ENCODE measurements around the gene SLC46A2. TPM values are rescaled to one million over a fixed set of nuclear protein-coding genes. Genes with fewer than 3 reads are reported as not detected.

SLC46A2 gene
- total and polyA plus RNA-seq, 5 donors from 2014 or later: 0.11 TPM; not detected in 4

DNA sequence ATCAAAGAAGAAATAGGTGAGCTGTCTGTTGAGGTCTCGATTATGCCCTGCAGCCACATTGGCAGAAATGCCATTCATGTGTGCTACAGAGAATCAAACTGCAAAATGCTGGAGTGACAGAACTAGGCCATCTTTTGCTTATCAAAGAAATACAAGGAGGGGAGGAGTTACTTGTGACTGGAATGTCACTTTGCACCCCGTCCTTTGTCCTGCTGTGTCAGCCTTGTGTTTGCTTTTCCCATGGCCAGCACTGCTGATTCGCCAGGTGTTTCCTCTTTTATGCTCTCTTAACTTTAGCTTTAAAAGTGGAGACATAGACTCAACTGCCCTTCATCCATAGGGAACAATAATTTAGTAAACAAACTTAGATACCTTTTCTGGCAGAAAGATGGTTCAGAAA, 54.3 kb downstream of the SLC46A2 start:
- no peak overlapping the region for H3K27ac ChIP-seq (ENCODE audit: insufficient read depth, low read length, poor library complexity, severe bottlenecking)
- no peak for ATAC-seq (ENCODE audit: low read depth in 2 of 2)
- no peak overlapping the region for H3K4me3 Mint-ChIP-seq
- H3K36me3 Mint-ChIP-seq: peaks cover 56% of the 10 kb centered on the region
- no peaks in the 10 kb centered on the region for H3K9me3 Mint-ChIP-seq
- no peak overlapping the region for H3K4me3 ChIP-seq (ENCODE audit: low read depth, low read length)
- no peaks in the 10 kb centered on the region for H3K27me3 ChIP-seq (ENCODE audit: control insufficient read depth, insufficient read depth, low read length)
- H3K27ac Mint-ChIP-seq: no peak overlapping the region
- no peaks in the 10 kb centered on the region for H3K9me3 ChIP-seq (ENCODE audit: control insufficient read depth in 2 of 2, low read length in 2 of 2)
- DNase-seq: no peak
- H3K36me3 ChIP-seq (ENCODE audit: control insufficient read depth, insufficient read depth, low read length): peaks cover 32% of the 10 kb centered on the region
- peaks cover 0 to 3% (median under 1%) of the 10 kb centered on the region in 4 donors for H3K4me1 Mint-ChIP-seq
- no peaks in the 10 kb centered on the region for H3K27me3 Mint-ChIP-seq
- no peaks in the 10 kb centered on the region for H3K4me1 ChIP-seq (ENCODE audit: control insufficient read depth, insufficient read depth, low read length, poor library complexity, severe bottlenecking)

DNA sequence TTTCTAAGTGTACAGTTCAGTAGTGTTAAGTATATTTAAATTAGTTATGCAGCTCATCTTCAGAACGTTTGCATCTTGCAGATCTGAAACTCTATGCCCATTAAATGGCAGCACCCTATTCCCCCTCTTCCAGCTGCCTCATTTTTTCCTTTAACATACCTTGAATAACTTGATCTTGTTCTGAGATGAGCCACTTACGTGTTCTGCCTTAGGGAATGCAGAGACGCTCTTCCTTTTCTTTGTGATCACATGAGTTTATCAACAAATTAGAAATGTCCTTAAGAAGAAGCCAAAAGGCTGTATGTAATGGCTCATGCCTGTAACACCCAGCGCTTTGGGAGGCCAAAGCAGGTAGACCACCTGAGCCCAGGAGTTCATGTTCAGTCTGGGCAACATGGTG, 57.6 kb downstream of the SLC46A2 start:
- H3K9me3 ChIP-seq (ENCODE audit: control insufficient read depth in 2 of 2, low read length in 2 of 2): no peaks in the 10 kb centered on the region
- Mint-ChIP-seq H3K4me1 (peaks cover 7 to 15% (median 14%) of the 10 kb centered on the region in 4 donors), H3K4me3 (no peak overlapping the region), H3K27ac (peak overlapping the region in 1 of 3 donors; percentile 12), H3K36me3 (peaks cover 46% of the 10 kb centered on the region), H3K9me3 (no peaks in the 10 kb centered on the region), H3K27me3 (no peaks in the 10 kb centered on the region)
- H3K4me1 ChIP-seq (ENCODE audit: control insufficient read depth, insufficient read depth, low read length, poor library complexity, severe bottlenecking): peaks cover 2% of the 10 kb centered on the region
- peaks cover 19% of the 10 kb centered on the region for H3K36me3 ChIP-seq (ENCODE audit: control insufficient read depth, insufficient read depth, low read length)
- H3K27me3 ChIP-seq (ENCODE audit: control insufficient read depth, insufficient read depth, low read length): no peaks in the 10 kb centered on the region
- no peak overlapping the region for H3K4me3 ChIP-seq (ENCODE audit: low read depth, low read length)
- DNase-seq (no peak), ATAC-seq (ENCODE audit: low read depth in 2 of 2) (no peak)
- no peak overlapping the region for H3K27ac ChIP-seq (ENCODE audit: insufficient read depth, low read length, poor library complexity, severe bottlenecking)

DNA sequence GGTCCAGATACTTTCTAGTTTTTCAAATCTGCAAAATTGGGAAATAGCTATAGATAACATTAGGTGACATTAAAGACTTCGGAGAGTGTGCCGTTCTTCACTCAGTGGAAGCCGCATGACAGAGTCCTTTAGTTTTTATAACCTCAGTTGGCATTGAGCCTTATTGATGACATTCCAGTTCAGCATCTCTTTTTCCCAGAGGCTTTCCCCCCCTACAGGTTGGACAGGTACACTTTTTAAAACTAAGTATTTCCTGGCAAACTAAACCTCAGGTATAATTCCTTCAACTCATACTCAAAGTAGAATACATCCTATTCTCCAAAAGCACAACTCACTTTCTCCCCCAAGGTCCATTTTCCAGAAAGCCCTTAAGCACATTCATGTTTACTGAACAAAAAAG, 58.7 kb downstream of the SLC46A2 start:
- DNase-seq: no peak
- Histone ChIP-seq H3K4me3 (ENCODE audit: low read depth, low read length) (no peak overlapping the region), H3K9me3 (ENCODE audit: control insufficient read depth in 2 of 2, low read length in 2 of 2) (no peaks in the 10 kb centered on the region), H3K27ac (ENCODE audit: insufficient read depth, low read length, poor library complexity, severe bottlenecking) (no peak overlapping the region), H3K27me3 (ENCODE audit: control insufficient read depth, insufficient read depth, low read length) (no peaks in the 10 kb centered on the region), H3K36me3 (ENCODE audit: control insufficient read depth, insufficient read depth, low read length) (peaks cover 17% of the 10 kb centered on the region), H3K4me1 (ENCODE audit: control insufficient read depth, insufficient read depth, low read length, poor library complexity, severe bottlenecking) (peaks cover 2% of the 10 kb centered on the region)
- peaks cover 46% of the 10 kb centered on the region for H3K36me3 Mint-ChIP-seq
- H3K9me3 Mint-ChIP-seq: no peaks in the 10 kb centered on the region
- H3K27ac Mint-ChIP-seq: no peak overlapping the region
- H3K27me3 Mint-ChIP-seq: no peaks in the 10 kb centered on the region
- no peak for ATAC-seq (ENCODE audit: low read depth in 2 of 2)
- H3K4me3 Mint-ChIP-seq: no peak overlapping the region
- H3K4me1 Mint-ChIP-seq: peaks cover 7 to 15% (median 14%) of the 10 kb centered on the region in 4 donors

- Histone ChIP-seq H3K9me3 (ENCODE audit: control insufficient read depth in 2 of 2, low read length in 2 of 2) (no peaks in the 10 kb centered on the region), H3K4me1 (ENCODE audit: control insufficient read depth, insufficient read depth, low read length, poor library complexity, severe bottlenecking) (peaks cover 2% of the 10 kb centered on the region), H3K27me3 (ENCODE audit: control insufficient read depth, insufficient read depth, low read length) (no peaks in the 10 kb centered on the region), H3K27ac (ENCODE audit: insufficient read depth, low read length, poor library complexity, severe bottlenecking) (no peak overlapping the region), H3K4me3 (ENCODE audit: low read depth, low read length) (no peak overlapping the region), H3K36me3 (ENCODE audit: control insufficient read depth, insufficient read depth, low read length) (peaks cover 11% of the 10 kb centered on the region)
- H3K9me3 Mint-ChIP-seq: no peaks in the 10 kb centered on the region
- H3K4me3 Mint-ChIP-seq: no peak overlapping the region
- H3K4me1 Mint-ChIP-seq: peaks cover 7 to 15% (median 14%) of the 10 kb centered on the region in 4 donors
- peaks cover 45% of the 10 kb centered on the region for H3K36me3 Mint-ChIP-seq
- ATAC-seq (ENCODE audit: low read depth in 2 of 2) (no peak), DNase-seq (peak in 1 of 3 donors; percentile 47)
- H3K27me3 Mint-ChIP-seq: no peaks in the 10 kb centered on the region
- H3K27ac Mint-ChIP-seq: peak overlapping the region in 1 of 3 donors; percentile 44
These were observed 59.3 kb downstream of the SLC46A2 start for GRCh38 chr9:112831281-112831851.

Other genes starting within 250 kb of the SLC46A2 start
- gene INIP, start 172.8 kb downstream of the SLC46A2 start, total RNA-seq: 14.6 TPM
- 10 to 100 TPM; 33.4 to 55.4 (median 54.3) TPM for gene INIP, start 172.8 kb downstream of the SLC46A2 start, polyA plus RNA-seq
- gene SNX30, start 140.1 kb downstream of the SLC46A2 start, total RNA-seq: 12.3 TPM
- 1 to 10 TPM; 1.5 to 2.5 (median 1.8) TPM for gene SNX30, start 140.1 kb downstream of the SLC46A2 start, polyA plus RNA-seq
- 0.52 TPM for gene ZNF883, start 121.3 kb upstream of the SLC46A2 start, total RNA-seq
- gene ZNF883, start 121.3 kb upstream of the SLC46A2 start, polyA plus RNA-seq: 1 to 10 TPM in 1 of 4 donors, under 1 TPM in 3; 0.25 to 1.1 (median 0.55) TPM
- gene ZFP37, start 165.8 kb upstream of the SLC46A2 start, total RNA-seq: 1.8 TPM
- gene ZFP37, start 165.8 kb upstream of the SLC46A2 start, polyA plus RNA-seq: 1 to 10 TPM; 1.1 to 3.2 (median 1.6) TPM